GM18861 (cell line): ENCODE measurements around the gene NHEJ1.

Source experiments
- ATAC-seq: cut with Tn5 transposase; IDR thresholded peaks from one replicate; pipeline ENCODE4 v1.9.1; 2021; ENCODE audit not compliant: unreplicated experiment

Gene NHEJ1

GRCh38 chr2:219059725-219060682 lies 100.6 kb downstream of the NHEJ1 start:
- no peak for ATAC-seq

GRCh38 chr2:219059375-219059724 lies 101.3 kb downstream of the NHEJ1 start:
- no peak for ATAC-seq

- no peak for ATAC-seq
Measured at GRCh38 chr2:219058541-219059374, 101.9 kb downstream of the NHEJ1 start.

- peak; percentile 86 for ATAC-seq
Measured at GRCh38 chr2:219057709-219058540, 102.7 kb downstream of the NHEJ1 start.

- ATAC-seq: no peak
Measured at GRCh38 chr2:219056896-219057708, 103.5 kb downstream of the NHEJ1 start.

GRCh38 chr2:219056176-219056895 lies 104.3 kb downstream of the NHEJ1 start:
- ATAC-seq: no peak

- ATAC-seq: no peak
Measured at GRCh38 chr2:219054956-219055903, 105.4 kb downstream of the NHEJ1 start.

GRCh38 chr2:219049282-219049681 lies 111.3 kb downstream of the NHEJ1 start:
- ATAC-seq: no peak

GRCh38 chr2:219045937-219046550 lies 114.6 kb downstream of the NHEJ1 start:
- ATAC-seq: no peak

GRCh38 chr2:219042750-219043149 lies 117.9 kb downstream of the NHEJ1 start:
- no peak for ATAC-seq

- ATAC-seq: no peak
Measured at GRCh38 chr2:219042157-219042556, 118.5 kb downstream of the NHEJ1 start.

- ATAC-seq: no peak
Measured at GRCh38 chr2:219041252-219041651, 119.4 kb downstream of the NHEJ1 start, which contains the start of gene CFAP65. Gene CFAP65 (minus strand): TSS chr2:219041516. CDS start chr2:219039048, 2,468 bp downstream.

GRCh38 chr2:219038600-219038999 lies 122.0 kb downstream of the NHEJ1 start:
- no peak for ATAC-seq

- ATAC-seq: no peak
Measured at GRCh38 chr2:219037783-219038499, 122.7 kb downstream of the NHEJ1 start.

GRCh38 chr2:219035942-219036341 lies 124.7 kb downstream of the NHEJ1 start:
- no peak for ATAC-seq

GRCh38 chr2:219034823-219035222 lies 125.8 kb downstream of the NHEJ1 start:
- ATAC-seq: no peak

- no peak for ATAC-seq
Measured at GRCh38 chr2:219032051-219032745, 128.4 kb downstream of the NHEJ1 start.
